RCC 7860 (cell line): Measurements from ENCODE around the gene MS4A4E.
"Not testable (repeated sequence)": the region's sequence is repeated elsewhere in the genome, so short reads cannot be mapped to it uniquely, and the experiment has no call there.

Experiments used
- DNase-seq: peaks from one replicate; pipeline ENCODE4 v3.0.0-alpha.2; 2015; ENCODE audit warnings: low spot score
- FAIRE-seq: peaks from 2 replicates; lab custom pipeline; 2012; peaks lifted over from hg19 to GRCh38; lab: Jason Lieb, UNC

Gene MS4A4E

GRCh38 chr11:60182541-60183330 is 60.2 kb downstream of the MS4A4E start, which contains the start of gene MS4A6A:
Gene MS4A6A, minus strand, starts transcription at chr11:60183083. Its CDS starts 1,356 bp downstream, at chr11:60181727.
- FAIRE-seq: no peak
- DNase-seq: no peak

GRCh38 chr11:60175860-60176275 is 67.1 kb downstream of the MS4A4E start:
- no peak for DNase-seq
- no peak for FAIRE-seq

GRCh38 chr11:60172011-60172410 is 70.9 kb downstream of the MS4A4E start:
- FAIRE-seq (no peak), DNase-seq (no peak)

- no peak for DNase-seq
- no peak for FAIRE-seq
Observed at GRCh38 chr11:60170566-60170965, 72.4 kb downstream of the MS4A4E start.

- DNase-seq (peak; percentile 49), FAIRE-seq (no peak)
Observed at GRCh38 chr11:60169264-60169915, 73.5 kb downstream of the MS4A4E start.

GRCh38 chr11:60168306-60168705 is 74.6 kb downstream of the MS4A4E start:
- no peak for DNase-seq
- no peak for FAIRE-seq

GRCh38 chr11:60165951-60166350 is 77.0 kb downstream of the MS4A4E start:
- DNase-seq: no peak
- no peak for FAIRE-seq

GRCh38 chr11:60165538-60165937 is 77.4 kb downstream of the MS4A4E start:
- DNase-seq: no peak
- FAIRE-seq: no peak

- DNase-seq (no peak), FAIRE-seq (no peak)
Observed at GRCh38 chr11:60164550-60165075, 78.3 kb downstream of the MS4A4E start.

GRCh38 chr11:60161766-60162165 is 81.2 kb downstream of the MS4A4E start:
- no peak for DNase-seq
- FAIRE-seq: no peak

GRCh38 chr11:60161107-60161506 is 81.8 kb downstream of the MS4A4E start:
- FAIRE-seq: no peak
- DNase-seq: no peak

- DNase-seq: no peak
Observed at GRCh38 chr11:60159868-60160267, 83.1 kb downstream of the MS4A4E start.

GRCh38 chr11:60159284-60159683 is 83.7 kb downstream of the MS4A4E start:
- no peak for FAIRE-seq
- no peak for DNase-seq

More at GRCh38 chr11:60159868-60160267, 83.1 kb downstream of the MS4A4E start:
- no peak for FAIRE-seq

- FAIRE-seq: no peak
Observed at GRCh38 chr11:60158636-60159035, 84.3 kb downstream of the MS4A4E start.

GRCh38 chr11:60155931-60156330 is 87.0 kb downstream of the MS4A4E start:
- DNase-seq (no peak), FAIRE-seq (no peak)

More at GRCh38 chr11:60158636-60159035, 84.3 kb downstream of the MS4A4E start:
- DNase-seq: no peak

GRCh38 chr11:60152727-60153126 is 90.2 kb downstream of the MS4A4E start:
- not testable (repeated sequence) for FAIRE-seq, DNase-seq

GRCh38 chr11:60150279-60150678 is 92.7 kb downstream of the MS4A4E start:
- DNase-seq (no peak), FAIRE-seq (no peak)
